Thoracic aorta (tissue), 2 donors: ENCODE data around the gene C15orf61. TPM values are rescaled to one million over a fixed set of nuclear protein-coding genes. Genes with fewer than 3 reads are reported as not detected.

Experiments used
- ATAC-seq: fragments of 150-250 bp; one replicate; pipeline ENCODE4 v1.8.0; 2017; ENCODE audit warnings: low read depth; ENCODE audit not compliant: insufficient number of reproducible peaks, low FRiP score
- DNase-seq: peaks from one replicate; pipeline ENCODE4 v3.0.0-alpha.2; 2020; ENCODE audit warnings: low spot score
- H3K27ac ChIP-seq, 2 donors: fragments of 200-600 bp; sonication (generic); 1 replicate in 1 of 2; 2 replicates in 1 of 2; pipeline ENCODE4 v1.5.1; 2016; ENCODE audit warnings: mild to moderate bottlenecking in 2 of 2, moderate library complexity in 2 of 2
- H3K27me3 ChIP-seq: fragments of 200-600 bp; sonication (generic); replicated peaks from 2 replicates; pipeline ENCODE4 v1.6.0; 2016; ENCODE audit warnings: mild to moderate bottlenecking; ENCODE audit not compliant: insufficient read depth
- H3K36me3 ChIP-seq: fragments of 200-600 bp; sonication (generic); one replicate; pipeline ENCODE4 v1.5.1; 2016
- H3K4me1 ChIP-seq, 2 donors: fragments of 200-600 bp; sonication (generic); 1 replicate in 1 of 2; 2 replicates in 1 of 2; pipeline versions ENCODE4 v1.5.1 to v1.6.0; 2016; ENCODE audit warnings: low read depth in 2 of 2, mild to moderate bottlenecking in 1 of 2; ENCODE audit not compliant: control insufficient read depth in 1 of 2
- H3K4me3 ChIP-seq: fragments of 200-600 bp; sonication (generic); 2 replicates; pipeline ENCODE4 v1.5.1; 2016; ENCODE audit warnings: mild to moderate bottlenecking
- H3K9me3 ChIP-seq: fragments of 200-600 bp; sonication (generic); 2 replicates; pipeline ENCODE4 v1.5.1; 2016
- CTCF ChIP-seq: fragments of 200-600 bp; sonication (generic); IDR thresholded peaks from one replicate; pipeline ENCODE4 v1.5.1; 2019; ENCODE audit warnings: antibody characterized with exemption
- total RNA-seq, 2 donors: library from RNA; depleted of rRNA; stranded (reverse); fragments of >200 nt; gene quantifications; one replicate each; pipeline versions ENCODE4 v1.1.0 to v1.2.3, GENCODE V29; 2016

The C15orf61 gene
- total RNA-seq, 2 donors from 2014 or later, result 1.6 to 4.5 TPM

GRCh38 chr15:67481680-67482079 lies 39.3 kb upstream of the C15orf61 start:
- H3K36me3 ChIP-seq, result no peaks in the 10 kb centered on the region
- no peak for TF ChIP-seq CTCF
- H3K27ac ChIP-seq, result no peak overlapping the region
- H3K9me3 ChIP-seq, result no peaks in the 10 kb centered on the region
- no peak for DNase-seq
- no peak for ATAC-seq
- no peaks in the 10 kb centered on the region for H3K27me3 ChIP-seq
- no peaks in the 10 kb centered on the region for H3K4me1 ChIP-seq
- no peak overlapping the region for H3K4me3 ChIP-seq

- Histone ChIP-seq H3K27me3 (no peaks in the 10 kb centered on the region), H3K4me3 (no peak overlapping the region), H3K36me3 (no peaks in the 10 kb centered on the region), H3K4me1 (no peaks in the 10 kb centered on the region), H3K27ac (no peak overlapping the region), H3K9me3 (no peaks in the 10 kb centered on the region)
- TF ChIP-seq CTCF, result no peak
- ATAC-seq, result no peak
- DNase-seq, result no peak
Measured at GRCh38 chr15:67495585-67495984, 25.3 kb upstream of the C15orf61 start.

- H3K4me3 ChIP-seq, result no peak overlapping the region
- no peaks in the 10 kb centered on the region for H3K27me3 ChIP-seq
- H3K9me3 ChIP-seq, result no peaks in the 10 kb centered on the region
- ATAC-seq, result no peak
- H3K36me3 ChIP-seq, result no peaks in the 10 kb centered on the region
- DNase-seq, result no peak
- peak; percentile 9 for TF ChIP-seq CTCF
- no peaks in the 10 kb centered on the region for H3K4me1 ChIP-seq
- no peak overlapping the region for H3K27ac ChIP-seq
Measured at GRCh38 chr15:67501177-67501835, 19.6 kb upstream of the C15orf61 start.

GRCh38 chr15:67501836-67502461 lies 19.0 kb upstream of the C15orf61 start:
- no peaks in the 10 kb centered on the region for H3K4me1 ChIP-seq
- TF ChIP-seq CTCF, result no peak
- H3K27me3 ChIP-seq, result no peaks in the 10 kb centered on the region
- no peaks in the 10 kb centered on the region for H3K36me3 ChIP-seq
- DNase-seq (no peak), ATAC-seq (no peak)
- no peak overlapping the region for H3K4me3 ChIP-seq
- H3K9me3 ChIP-seq, result no peaks in the 10 kb centered on the region
- no peak overlapping the region for H3K27ac ChIP-seq

- no peaks in the 10 kb centered on the region for H3K9me3 ChIP-seq
- no peak for ATAC-seq
- H3K36me3 ChIP-seq, result no peaks in the 10 kb centered on the region
- no peak for DNase-seq
- no peaks in the 10 kb centered on the region for H3K27me3 ChIP-seq
- TF ChIP-seq CTCF, result no peak
- H3K4me1 ChIP-seq, result no peaks in the 10 kb centered on the region
- no peak overlapping the region for H3K27ac ChIP-seq
- H3K4me3 ChIP-seq, result no peak overlapping the region
Measured at GRCh38 chr15:67504056-67504455, 16.9 kb upstream of the C15orf61 start.
